Astrocyte (in vitro differentiated cells and primary cell): ENCODE measurements around the gene DCBLD1.

ENCODE experiments used
- CTCF ChIP-seq: IDR thresholded peaks from 2 replicates; pipeline ENCODE4 v1.5.1; 2011; ENCODE audit warnings: low read depth, mild to moderate bottlenecking, inconsistent platforms, low read length, moderate library complexity; ENCODE audit not compliant: insufficient read depth
- EZH2 ChIP-seq: IDR thresholded peaks from 2 replicates; pipeline ENCODE4 v1.6.1; 2012; ENCODE audit warnings: mild to moderate bottlenecking, low read length, inconsistent platforms; ENCODE audit not compliant: insufficient read depth

DNA sequence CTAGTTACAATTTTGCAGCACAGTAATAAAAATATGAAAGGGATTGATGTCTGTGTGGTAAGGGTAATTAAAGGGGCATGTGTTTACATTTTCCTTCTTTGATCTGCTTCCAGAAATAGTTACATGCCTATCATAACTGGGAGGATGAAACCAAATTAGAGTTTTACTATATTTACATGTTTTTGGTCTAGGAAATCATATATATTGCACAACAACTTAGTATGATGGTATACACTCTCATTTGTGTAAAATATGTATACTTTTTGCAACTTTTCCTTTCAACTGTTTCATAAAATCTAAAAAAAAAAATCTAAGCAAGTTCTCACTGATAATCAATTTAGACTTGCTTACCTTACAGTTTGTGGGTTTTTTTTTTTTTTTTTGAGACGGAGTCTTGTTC lies 32.2 kb downstream of the DCBLD1 start:
- no peak for TF ChIP-seq EZH2
- TF ChIP-seq CTCF = no peak
